Measurements from ENCODE around the gene EPHA2.

Gene EPHA2

DNA sequence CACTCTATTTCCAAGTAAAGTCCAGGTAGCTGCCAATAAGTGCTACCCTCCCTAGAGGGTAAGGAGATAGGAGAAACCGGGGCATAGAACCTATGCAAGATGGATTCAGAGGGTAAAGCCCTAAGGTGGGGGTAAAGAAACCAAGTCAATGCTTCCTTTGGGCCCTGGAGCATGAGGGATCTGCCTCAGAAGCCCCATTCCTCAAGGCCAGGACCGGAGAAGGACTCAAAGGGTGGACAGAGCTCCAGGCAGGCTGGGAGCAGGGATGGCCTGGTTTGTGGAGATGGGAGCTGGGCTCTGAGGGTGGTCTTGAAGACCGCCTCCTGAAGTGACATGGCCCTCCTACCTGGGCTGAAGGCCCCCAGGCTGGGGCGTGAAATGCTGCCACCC is 3.9 kb downstream of the EPHA2 start:
- no peak for TF ChIP-seq CTCF (conservative IDR thresholded peaks at IDR 0.05; ENCODE audit: low read depth, low read length)
- no peak overlapping the region for H3K27ac ChIP-seq
- no peaks in the 10 kb centered on the region for H4K20me1 ChIP-seq (ENCODE audit: insufficient read depth)
- peaks cover 28% of the 10 kb centered on the region for H3K4me1 ChIP-seq (ENCODE audit: low read depth, poor library complexity, severe bottlenecking)
- H3K4me3 ChIP-seq (IDR thresholded peaks at IDR 0.05; ENCODE audit: insufficient read depth, low read depth, low read length), result no peak overlapping the region
- no peak overlapping the region for H3K9ac ChIP-seq
- no peaks in the 10 kb centered on the region for H3K36me3 ChIP-seq (ENCODE audit: insufficient read depth)
- H2AFZ ChIP-seq (ENCODE audit: low read depth), result no peak overlapping the region
- no peaks in the 10 kb centered on the region for H3K79me2 ChIP-seq (ENCODE audit: insufficient read depth, low read depth)
- H3K27me3 ChIP-seq (ENCODE audit: insufficient read depth, low read depth), result no peaks in the 10 kb centered on the region
- no peak overlapping the region for H3K4me2 ChIP-seq

- Histone ChIP-seq H3K36me3 (ENCODE audit: insufficient read depth) (no peaks in the 10 kb centered on the region), H3K27ac (no peak overlapping the region; the same call in 1 of the 2 replicates), H3K4me2 (peak overlapping the region; percentile 57; the same call in 1 of the 2 replicates), H2AFZ (ENCODE audit: low read depth) (peak overlapping the region; percentile 60; the same call in 1 of the 2 replicates), H3K79me2 (ENCODE audit: insufficient read depth, low read depth) (no peaks in the 10 kb centered on the region), H4K20me1 (ENCODE audit: insufficient read depth) (no peaks in the 10 kb centered on the region), H3K9ac (peak overlapping the region; percentile 19; the same call in 1 of the 2 replicates), H3K27me3 (ENCODE audit: insufficient read depth, low read depth) (no peaks in the 10 kb centered on the region), H3K4me1 (ENCODE audit: low read depth, poor library complexity, severe bottlenecking) (peaks cover 34% of the 10 kb centered on the region), H3K4me3 (IDR thresholded peaks at IDR 0.05; ENCODE audit: insufficient read depth, low read depth, low read length) (no peak overlapping the region)
- no peak for TF ChIP-seq CTCF (conservative IDR thresholded peaks at IDR 0.05; ENCODE audit: low read depth, low read length)
Measured at GRCh38 chr1:16151196-16151994, 4.5 kb downstream of the EPHA2 start.

DNA sequence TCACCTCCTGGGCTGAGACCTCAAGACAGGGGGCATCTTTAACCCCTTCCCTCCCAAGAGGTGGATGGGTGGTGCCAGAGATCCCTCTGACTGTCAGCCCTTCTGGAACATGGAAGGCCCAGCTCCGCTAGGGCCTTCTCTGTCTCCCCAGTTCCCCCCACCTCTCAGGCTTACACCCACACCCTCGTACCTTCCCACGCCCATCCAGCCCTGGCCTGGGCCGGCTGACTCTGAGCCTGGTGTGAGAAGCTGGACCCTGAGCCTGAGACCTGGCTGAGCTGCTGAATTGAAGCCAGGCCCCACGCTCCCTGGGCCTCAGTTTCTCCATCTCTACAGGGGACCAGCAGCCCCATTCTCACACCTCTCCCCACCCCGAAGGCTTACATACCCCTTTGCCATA is 5.4 kb downstream of the EPHA2 start:
- H3K4me2 ChIP-seq, result peak overlapping the region; percentile 57; the same call in 1 of the 2 replicates
- H3K36me3 ChIP-seq (ENCODE audit: insufficient read depth), result no peaks in the 10 kb centered on the region
- TF ChIP-seq CTCF (conservative IDR thresholded peaks at IDR 0.05; ENCODE audit: low read depth, low read length), result no peak
- H3K9ac ChIP-seq, result peak overlapping the region; percentile 19; the same call in 1 of the 2 replicates
- H3K27me3 ChIP-seq (ENCODE audit: insufficient read depth, low read depth), result no peaks in the 10 kb centered on the region
- H3K4me3 ChIP-seq (IDR thresholded peaks at IDR 0.05; ENCODE audit: insufficient read depth, low read depth, low read length), result no peak overlapping the region
- no peaks in the 10 kb centered on the region for H4K20me1 ChIP-seq (ENCODE audit: insufficient read depth)
- no peaks in the 10 kb centered on the region for H3K79me2 ChIP-seq (ENCODE audit: insufficient read depth, low read depth)
- no peak overlapping the region for H3K27ac ChIP-seq
- H3K4me1 ChIP-seq (ENCODE audit: low read depth, poor library complexity, severe bottlenecking), result peaks cover 42% of the 10 kb centered on the region
- H2AFZ ChIP-seq (ENCODE audit: low read depth), result 0 out of 2 replicates have a peak overlapping the region, but pooled peaks have one; percentile 60

DNA sequence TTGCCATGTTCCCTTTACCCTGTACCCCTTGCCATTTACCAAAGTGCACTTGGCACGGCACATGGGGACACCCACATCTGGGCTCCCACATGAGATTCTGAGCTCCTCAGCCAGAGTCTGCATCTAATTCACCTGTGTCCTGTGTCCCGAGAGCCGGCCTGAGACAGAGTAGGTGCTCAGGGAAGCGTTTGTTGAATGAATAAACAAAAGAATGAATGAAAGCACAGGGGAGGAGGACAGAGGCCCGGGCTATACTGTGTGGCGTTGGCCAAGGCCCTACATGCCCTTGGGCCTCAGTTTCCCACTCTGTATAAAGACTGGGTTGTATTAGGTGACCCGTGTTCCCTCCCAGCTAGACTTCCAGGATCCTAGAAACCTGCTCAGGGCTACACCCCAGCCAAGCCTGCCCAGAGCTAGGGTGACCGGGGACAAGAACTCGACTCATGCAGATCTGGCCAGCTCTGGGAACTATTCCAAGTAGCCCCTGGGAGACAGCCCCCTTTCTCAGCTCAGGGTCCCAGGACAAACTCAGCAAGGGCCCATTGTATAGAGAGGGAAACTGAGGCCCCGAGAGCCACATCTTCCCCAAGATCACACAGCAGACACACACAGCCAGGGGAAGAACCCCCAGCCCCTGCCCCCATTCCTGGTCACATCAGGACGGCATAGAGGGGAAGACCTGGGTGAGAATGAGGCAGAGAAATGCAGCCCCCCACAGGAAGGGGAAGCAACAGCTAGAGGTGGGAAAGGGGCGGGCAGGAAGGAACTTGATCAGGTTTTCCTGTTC is 6.0 kb downstream of the EPHA2 start:
- H3K36me3 ChIP-seq (ENCODE audit: insufficient read depth), result no peaks in the 10 kb centered on the region
- H2AFZ ChIP-seq (ENCODE audit: low read depth), result no peak overlapping the region
- H3K9ac ChIP-seq, result no peak overlapping the region
- H3K79me2 ChIP-seq (ENCODE audit: insufficient read depth, low read depth), result no peaks in the 10 kb centered on the region
- no peak overlapping the region for H3K27ac ChIP-seq
- H3K4me1 ChIP-seq (ENCODE audit: low read depth, poor library complexity, severe bottlenecking), result peaks cover 49% of the 10 kb centered on the region
- no peak overlapping the region for H3K4me3 ChIP-seq (IDR thresholded peaks at IDR 0.05; ENCODE audit: insufficient read depth, low read depth, low read length)
- H3K4me2 ChIP-seq, result no peak overlapping the region
- no peak for TF ChIP-seq CTCF (conservative IDR thresholded peaks at IDR 0.05; ENCODE audit: low read depth, low read length)
- no peaks in the 10 kb centered on the region for H4K20me1 ChIP-seq (ENCODE audit: insufficient read depth)
- H3K27me3 ChIP-seq (ENCODE audit: insufficient read depth, low read depth), result no peaks in the 10 kb centered on the region
